Measurements from ENCODE around the gene TRIM54.

GRCh38 chr2:27237341-27237945, 44.8 kb upstream of the TRIM54 start:
- TF ChIP-seq, protein P1, sequence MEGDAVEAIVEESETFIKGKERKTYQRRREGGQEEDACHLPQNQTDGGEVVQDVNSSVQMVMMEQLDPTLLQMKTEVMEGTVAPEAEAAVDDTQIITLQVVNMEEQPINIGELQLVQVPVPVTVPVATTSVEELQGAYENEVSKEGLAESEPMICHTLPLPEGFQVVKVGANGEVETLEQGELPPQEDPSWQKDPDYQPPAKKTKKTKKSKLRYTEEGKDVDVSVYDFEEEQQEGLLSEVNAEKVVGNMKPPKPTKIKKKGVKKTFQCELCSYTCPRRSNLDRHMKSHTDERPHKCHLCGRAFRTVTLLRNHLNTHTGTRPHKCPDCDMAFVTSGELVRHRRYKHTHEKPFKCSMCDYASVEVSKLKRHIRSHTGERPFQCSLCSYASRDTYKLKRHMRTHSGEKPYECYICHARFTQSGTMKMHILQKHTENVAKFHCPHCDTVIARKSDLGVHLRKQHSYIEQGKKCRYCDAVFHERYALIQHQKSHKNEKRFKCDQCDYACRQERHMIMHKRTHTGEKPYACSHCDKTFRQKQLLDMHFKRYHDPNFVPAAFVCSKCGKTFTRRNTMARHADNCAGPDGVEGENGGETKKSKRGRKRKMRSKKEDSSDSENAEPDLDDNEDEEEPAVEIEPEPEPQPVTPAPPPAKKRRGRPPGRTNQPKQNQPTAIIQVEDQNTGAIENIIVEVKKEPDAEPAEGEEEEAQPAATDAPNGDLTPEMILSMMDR (IDR thresholded peaks at IDR 0.05; ENCODE audit: poor library complexity), result no peak
- TF ChIP-seq EZH2 (IDR thresholded peaks at IDR 0.05; ENCODE audit: borderline replicate concordance), result no peak
